ENCODE data around the gene MAP4K1.
A peak's percentile ranks its signal among the peaks of the same experiment; 100 is the strongest.

Gene MAP4K1

DNA sequence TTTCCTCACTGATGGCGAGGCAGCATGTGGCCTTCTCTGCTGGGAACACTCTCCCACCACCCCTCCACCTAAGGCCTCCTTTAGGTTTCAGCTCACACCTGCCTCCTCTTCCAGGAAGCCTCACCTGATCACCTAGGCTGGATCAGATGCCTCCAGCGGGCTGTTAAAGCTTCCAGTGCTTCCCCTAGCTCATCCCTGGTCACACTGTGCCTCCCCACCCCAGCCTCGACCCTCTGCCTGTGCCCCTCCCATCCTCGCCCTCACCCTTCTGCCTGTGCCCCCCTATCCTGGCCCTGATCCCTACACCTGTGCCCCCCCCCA, 33.8 kb downstream of the MAP4K1 start:
- TF ChIP-seq TEAD4 (IDR thresholded peaks at IDR 0.05) (no peak), CREB1 (IDR thresholded peaks at IDR 0.05; ENCODE audit: low read depth) (no peak), NFIC (IDR thresholded peaks at IDR 0.05) (no peak), TCF12 (IDR thresholded peaks at IDR 0.05; ENCODE audit: low read depth) (no peak), TAF1 (IDR thresholded peaks at IDR 0.05; ENCODE audit: low read depth) (no peak), CEBPB (IDR thresholded peaks at IDR 0.05) (no peak), EGR1 (IDR thresholded peaks at IDR 0.05) (no peak), RAD21 (IDR thresholded peaks at IDR 0.05; ENCODE audit: low read depth) (no peak), EP300 (IDR thresholded peaks at IDR 0.05; ENCODE audit: borderline replicate concordance) (no peak), YY1 (IDR thresholded peaks at IDR 0.05; ENCODE audit: low read depth) (no peak), ZBTB7A (IDR thresholded peaks at IDR 0.05; ENCODE audit: low read depth) (no peak), FOXM1 (IDR thresholded peaks at IDR 0.05; ENCODE audit: borderline replicate concordance, low read depth) (no peak)
- TF ChIP-seq, protein P1, sequence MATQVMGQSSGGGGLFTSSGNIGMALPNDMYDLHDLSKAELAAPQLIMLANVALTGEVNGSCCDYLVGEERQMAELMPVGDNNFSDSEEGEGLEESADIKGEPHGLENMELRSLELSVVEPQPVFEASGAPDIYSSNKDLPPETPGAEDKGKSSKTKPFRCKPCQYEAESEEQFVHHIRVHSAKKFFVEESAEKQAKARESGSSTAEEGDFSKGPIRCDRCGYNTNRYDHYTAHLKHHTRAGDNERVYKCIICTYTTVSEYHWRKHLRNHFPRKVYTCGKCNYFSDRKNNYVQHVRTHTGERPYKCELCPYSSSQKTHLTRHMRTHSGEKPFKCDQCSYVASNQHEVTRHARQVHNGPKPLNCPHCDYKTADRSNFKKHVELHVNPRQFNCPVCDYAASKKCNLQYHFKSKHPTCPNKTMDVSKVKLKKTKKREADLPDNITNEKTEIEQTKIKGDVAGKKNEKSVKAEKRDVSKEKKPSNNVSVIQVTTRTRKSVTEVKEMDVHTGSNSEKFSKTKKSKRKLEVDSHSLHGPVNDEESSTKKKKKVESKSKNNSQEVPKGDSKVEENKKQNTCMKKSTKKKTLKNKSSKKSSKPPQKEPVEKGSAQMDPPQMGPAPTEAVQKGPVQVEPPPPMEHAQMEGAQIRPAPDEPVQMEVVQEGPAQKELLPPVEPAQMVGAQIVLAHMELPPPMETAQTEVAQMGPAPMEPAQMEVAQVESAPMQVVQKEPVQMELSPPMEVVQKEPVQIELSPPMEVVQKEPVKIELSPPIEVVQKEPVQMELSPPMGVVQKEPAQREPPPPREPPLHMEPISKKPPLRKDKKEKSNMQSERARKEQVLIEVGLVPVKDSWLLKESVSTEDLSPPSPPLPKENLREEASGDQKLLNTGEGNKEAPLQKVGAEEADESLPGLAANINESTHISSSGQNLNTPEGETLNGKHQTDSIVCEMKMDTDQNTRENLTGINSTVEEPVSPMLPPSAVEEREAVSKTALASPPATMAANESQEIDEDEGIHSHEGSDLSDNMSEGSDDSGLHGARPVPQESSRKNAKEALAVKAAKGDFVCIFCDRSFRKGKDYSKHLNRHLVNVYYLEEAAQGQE (IDR thresholded peaks at IDR 0.05; ENCODE audit: low read depth) = no peak
- TF ChIP-seq, protein P2, sequence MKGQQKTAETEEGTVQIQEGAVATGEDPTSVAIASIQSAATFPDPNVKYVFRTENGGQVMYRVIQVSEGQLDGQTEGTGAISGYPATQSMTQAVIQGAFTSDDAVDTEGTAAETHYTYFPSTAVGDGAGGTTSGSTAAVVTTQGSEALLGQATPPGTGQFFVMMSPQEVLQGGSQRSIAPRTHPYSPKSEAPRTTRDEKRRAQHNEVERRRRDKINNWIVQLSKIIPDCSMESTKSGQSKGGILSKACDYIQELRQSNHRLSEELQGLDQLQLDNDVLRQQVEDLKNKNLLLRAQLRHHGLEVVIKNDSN (IDR thresholded peaks at IDR 0.05) = no peak
- TF ChIP-seq, protein P3, sequence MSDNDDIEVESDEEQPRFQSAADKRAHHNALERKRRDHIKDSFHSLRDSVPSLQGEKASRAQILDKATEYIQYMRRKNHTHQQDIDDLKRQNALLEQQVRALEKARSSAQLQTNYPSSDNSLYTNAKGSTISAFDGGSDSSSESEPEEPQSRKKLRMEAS (IDR thresholded peaks at IDR 0.05) = no peak

DNA sequence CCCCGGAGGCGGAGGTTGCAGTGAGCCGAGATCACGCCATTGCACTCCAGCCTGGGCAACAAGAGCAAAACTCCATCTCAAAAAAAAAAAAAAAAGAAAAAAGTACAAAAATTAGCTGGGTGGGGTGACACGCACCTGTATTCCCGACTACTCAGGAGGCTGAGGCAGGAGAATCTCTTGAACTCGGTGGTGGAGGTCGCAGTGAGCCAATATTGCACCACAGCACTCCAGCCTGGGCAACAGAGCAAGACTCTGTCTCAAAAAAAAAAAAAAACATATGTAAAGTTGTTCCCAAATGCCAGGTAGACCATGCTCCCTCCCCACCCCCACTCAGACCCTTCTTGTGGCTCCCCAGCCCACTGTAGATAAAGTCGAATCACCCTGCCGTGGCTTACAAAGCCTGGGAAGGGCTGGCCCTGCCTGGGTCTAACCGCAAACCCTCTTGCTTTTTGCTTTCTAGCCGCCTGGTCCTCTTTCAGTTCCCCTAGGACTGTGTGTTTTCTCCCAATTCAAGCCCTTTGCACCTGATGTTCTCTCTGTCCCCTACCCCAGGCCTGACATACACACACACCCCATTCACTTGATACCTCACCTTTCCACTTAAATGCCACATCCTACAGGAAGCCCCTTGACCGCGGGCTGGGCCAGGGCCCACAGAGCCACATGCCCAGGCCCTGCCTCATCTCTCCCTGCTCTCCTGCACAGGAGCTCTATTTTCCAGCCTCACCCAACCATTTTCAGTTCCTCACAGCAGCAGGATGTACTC, 34.4 kb downstream of the MAP4K1 start:
- TF ChIP-seq CEBPB (IDR thresholded peaks at IDR 0.05) = no peak
- TF ChIP-seq TCF12 (IDR thresholded peaks at IDR 0.05; ENCODE audit: low read depth) = no peak
- TF ChIP-seq, protein P3 (IDR thresholded peaks at IDR 0.05) = no peak
- TF ChIP-seq TEAD4 (IDR thresholded peaks at IDR 0.05) = no peak
- TF ChIP-seq YY1 (IDR thresholded peaks at IDR 0.05; ENCODE audit: low read depth) = no peak
- TF ChIP-seq, protein P2 (IDR thresholded peaks at IDR 0.05) = no peak
- TF ChIP-seq NFIC (IDR thresholded peaks at IDR 0.05) = no peak
- TF ChIP-seq, protein P1 (IDR thresholded peaks at IDR 0.05; ENCODE audit: low read depth) = no peak
- no peak for TF ChIP-seq EP300 (IDR thresholded peaks at IDR 0.05; ENCODE audit: borderline replicate concordance)
- no peak for TF ChIP-seq EGR1 (IDR thresholded peaks at IDR 0.05)
- TF ChIP-seq ZBTB7A (IDR thresholded peaks at IDR 0.05; ENCODE audit: low read depth) = no peak
- no peak for TF ChIP-seq TAF1 (IDR thresholded peaks at IDR 0.05; ENCODE audit: low read depth)
- no peak for TF ChIP-seq CREB1 (IDR thresholded peaks at IDR 0.05; ENCODE audit: low read depth)
- no peak for TF ChIP-seq RAD21 (IDR thresholded peaks at IDR 0.05; ENCODE audit: low read depth)
- no peak for TF ChIP-seq FOXM1 (IDR thresholded peaks at IDR 0.05; ENCODE audit: borderline replicate concordance, low read depth)

DNA sequence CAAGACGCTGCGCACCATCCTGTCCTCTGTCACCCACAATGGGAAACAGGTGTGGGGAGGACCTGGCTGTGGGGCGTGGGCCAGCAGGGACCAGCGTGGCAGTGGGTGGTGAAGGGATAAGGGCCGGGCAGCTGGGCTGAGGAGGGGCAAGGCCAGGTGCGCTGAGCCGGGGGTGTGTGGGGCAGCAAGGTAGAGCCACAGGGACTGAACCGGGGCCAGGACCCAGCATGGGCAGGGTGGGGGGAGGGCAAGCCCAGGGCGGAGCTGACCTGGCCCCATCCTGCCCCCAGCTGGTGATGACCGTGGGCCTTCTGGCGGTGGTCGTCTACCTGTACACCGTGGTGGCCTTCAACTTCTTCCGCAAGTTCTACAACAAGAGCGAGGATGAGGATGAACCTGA, 37.7 kb downstream of the MAP4K1 start:
- TF ChIP-seq EP300 (IDR thresholded peaks at IDR 0.05; ENCODE audit: borderline replicate concordance) = no peak

DNA sequence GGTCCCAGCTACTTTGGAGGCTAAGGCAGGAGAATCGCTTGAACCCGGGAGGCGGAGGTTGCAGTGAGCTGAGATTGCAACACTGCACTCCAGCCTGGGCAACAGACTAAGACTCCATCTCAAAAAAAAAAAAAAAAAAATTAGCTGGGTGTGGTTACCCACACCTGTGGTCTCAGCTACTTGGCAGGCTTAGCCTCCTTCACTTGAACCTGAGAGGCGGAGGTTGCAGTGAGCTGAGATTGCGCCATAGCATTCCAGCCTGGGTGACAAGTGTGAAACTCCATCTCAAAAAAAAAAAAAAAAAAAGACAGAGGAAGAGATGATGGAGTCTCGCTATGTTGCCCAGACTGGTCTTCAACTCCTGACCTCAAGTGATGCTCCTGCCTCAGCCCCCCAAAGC, 38.4 kb downstream of the MAP4K1 start:
- TF ChIP-seq CEBPB (IDR thresholded peaks at IDR 0.05) (peak; percentile 95), TEAD4 (IDR thresholded peaks at IDR 0.05) (peak; percentile 43; the same call in 1 of the 2 replicates)

DNA sequence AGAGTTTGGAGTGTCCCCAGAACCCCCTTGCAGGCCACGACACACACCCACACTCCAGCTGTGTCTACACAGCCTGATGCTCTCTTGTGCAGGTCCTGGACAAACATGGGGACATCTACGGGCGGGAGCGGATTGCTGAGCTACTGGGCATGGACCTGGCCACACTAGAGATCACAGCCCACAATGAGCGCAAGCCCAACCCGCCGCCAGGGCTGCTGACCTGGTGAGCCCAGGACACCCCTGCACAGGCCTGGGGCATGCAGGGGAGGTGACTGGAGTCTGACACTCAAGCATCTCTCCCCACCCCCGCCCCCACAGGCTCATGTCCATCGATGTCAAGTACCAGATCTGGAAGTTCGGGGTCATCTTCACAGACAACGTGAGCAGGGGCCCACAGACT, 39.9 kb downstream of the MAP4K1 start:
- no peak for TF ChIP-seq TAF1 (IDR thresholded peaks at IDR 0.05; ENCODE audit: low read depth)
- TF ChIP-seq TEAD4 (IDR thresholded peaks at IDR 0.05) = no peak
- TF ChIP-seq, protein P2 (IDR thresholded peaks at IDR 0.05) = no peak
- no peak for TF ChIP-seq ZBTB7A (IDR thresholded peaks at IDR 0.05; ENCODE audit: low read depth)
- no peak for TF ChIP-seq RAD21 (IDR thresholded peaks at IDR 0.05; ENCODE audit: low read depth)
- no peak for TF ChIP-seq EP300 (IDR thresholded peaks at IDR 0.05; ENCODE audit: borderline replicate concordance)

DNA sequence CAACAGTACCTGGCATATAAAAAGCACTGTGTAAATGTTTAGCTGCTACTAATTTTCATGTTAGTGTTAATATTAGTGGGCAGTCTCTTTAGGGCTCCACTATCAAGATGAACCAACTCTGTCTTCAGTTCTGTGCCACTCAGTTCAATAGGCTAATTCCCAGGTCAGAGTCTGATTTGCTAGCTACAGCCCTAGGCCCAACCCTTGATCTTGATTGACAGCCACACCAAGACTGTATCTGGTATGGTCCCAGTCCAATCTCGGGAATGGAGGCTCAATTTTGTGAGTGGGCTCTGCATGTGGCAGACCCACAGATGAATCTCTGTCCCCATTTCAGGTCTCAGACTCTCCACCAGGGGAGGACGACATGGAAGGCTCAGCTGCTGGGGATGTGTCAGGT, 46.1 kb downstream of the MAP4K1 start:
- TF ChIP-seq RAD21 (IDR thresholded peaks at IDR 0.05; ENCODE audit: low read depth) (no peak), CEBPB (IDR thresholded peaks at IDR 0.05) (no peak), YY1 (IDR thresholded peaks at IDR 0.05; ENCODE audit: low read depth) (no peak), CREB1 (IDR thresholded peaks at IDR 0.05; ENCODE audit: low read depth) (no peak), TEAD4 (IDR thresholded peaks at IDR 0.05) (no peak), NFIC (IDR thresholded peaks at IDR 0.05) (no peak), TCF12 (IDR thresholded peaks at IDR 0.05; ENCODE audit: low read depth) (no peak), TAF1 (IDR thresholded peaks at IDR 0.05; ENCODE audit: low read depth) (no peak), EP300 (IDR thresholded peaks at IDR 0.05; ENCODE audit: borderline replicate concordance) (no peak), FOXM1 (IDR thresholded peaks at IDR 0.05; ENCODE audit: borderline replicate concordance, low read depth) (no peak), EGR1 (IDR thresholded peaks at IDR 0.05) (no peak), ZBTB7A (IDR thresholded peaks at IDR 0.05; ENCODE audit: low read depth) (no peak)
- TF ChIP-seq, protein P2 (IDR thresholded peaks at IDR 0.05) = no peak
- TF ChIP-seq, protein P1 (IDR thresholded peaks at IDR 0.05; ENCODE audit: low read depth) = no peak
- TF ChIP-seq, protein P3 (IDR thresholded peaks at IDR 0.05) = no peak
